Ovary (tissue), 9 donors: ENCODE data around the gene PARS2. TPM values are rescaled to one million over a fixed set of nuclear protein-coding genes. Genes with fewer than 3 reads are reported as not detected.

Experiments
- DNase-seq, 5 donors: peaks; one replicate each; pipeline ENCODE4 v3.0.0-alpha.2; 2019 to 2020
- H3K27ac ChIP-seq, 2 donors: fragments of 200-600 bp; one replicate each; pipeline versions ENCODE4 v1.5.1 to v1.8.0; 2019 to 2022
- H3K27me3 ChIP-seq: fragments of 200-600 bp; one replicate; pipeline ENCODE4 v1.8.0; 2022
- H3K36me3 ChIP-seq: fragments of 200-600 bp; sonication (generic); one replicate; pipeline ENCODE4 v1.5.1; 2019
- H3K4me1 ChIP-seq: one replicate; pipeline ENCODE4 v1.8.1; 2013; ENCODE audit warnings: mild to moderate bottlenecking, moderate library complexity; ENCODE audit not compliant: insufficient read depth
- H3K4me3 ChIP-seq: fragments of 200-600 bp; sonication (generic); one replicate; pipeline ENCODE4 v1.5.1; 2017
- H3K9me3 ChIP-seq, 2 donors: fragments of 200-600 bp in 1 of 2; sonication (generic) in 1 of 2; one replicate each; pipeline versions ENCODE4 v1.5.1 to v1.8.1; 2013 to 2019; ENCODE audit warnings: mild to moderate bottlenecking in 1 of 2, moderate library complexity in 1 of 2
- EP300 ChIP-seq: sonication (generic); formaldehyde crosslinking; IDR thresholded peaks from one replicate; pipeline ENCODE4 v1.6.1; 2017; ENCODE audit warnings: antibody characterized with exemption
- POLR2A ChIP-seq: fragments of 450-650 bp; IDR thresholded peaks from one replicate; pipeline ENCODE4 v1.6.1; 2017; ENCODE audit warnings: antibody characterized with exemption, mild to moderate bottlenecking, moderate library complexity
- WGBS, 3 donors: extraction: QIAGEN DNeasy Blood & Tissue Kit in 1 of 3; methylation state at CpG; one replicate each; pipeline versions ENCODE4 v1.1.5 to v1.1.7; 2013 to 2017; 5-methylcytosine and 5-hydroxymethylcytosine counted together
- intact Hi-C, 4 donors: fragments of 100-400 bp; cut with DNase I; formaldehyde crosslinking; loops; one replicate each; pipeline versions ENCODE4 v1.11.0 to v1.15.1; 2022 to 2023
- polyA plus RNA-seq, 2 donors: library from polyadenylated mRNA; stranded (reverse); fragments of 200-250 nt in 1 of 2; fragments of 350-450 nt in 1 of 2; fragmentation: Illumina TruSeq in 1 of 2; extraction: RNeasy Lipid Tissue Mini Kit (QIAGEN cat#74804) in 1 of 2; gene quantifications; one replicate each; pipeline ENCODE4 v1.2.3, GENCODE V29; 2013 to 2014
- total RNA-seq, 7 donors: library from RNA; depleted of rRNA in 2 of 7; stranded (reverse); fragments of >200 nt in 2 of 7; fragmentation: NEBNext Ultra II Directional in 3 of 7; extraction: Animal tissue kit (Norgen Biotek cat#: 25700) in 3 of 7; gene quantifications; one replicate each; pipeline versions ENCODE4 v1.1.0 to v1.2.4, GENCODE V29; 2016 to 2023
- TF ChIP-seq, protein P1 (sequence below), 3 donors: fragments of 450-650 bp in 2 of 3; fragments of 200-600 bp in 1 of 3; IDR thresholded peaks; one replicate each; pipeline versions ENCODE4 v1.5.1 to v1.8.0; 2016 to 2022; ENCODE audit warnings: antibody characterized with exemption in 3 of 3, mild to moderate bottlenecking in 1 of 3
- donor health status: DM: no; HTN: no; CAD: no; lungs with moderate emphysema.
- donor health status: DM: no; HTN: no; CAD: no.
- donor health status: Bipolar disorder and iron deficiency.
- donor health status: DM: yes; HTN: yes; CAD: no.
- donor health status: DM: no; HTN: no; CAD: no.
- donor health status: DM: yes; HTN: yes; CAD: no.

Gene PARS2
- total and polyA plus RNA-seq, 9 donors, result 3.2 to 9.6 (median 6.4) TPM

DNA sequence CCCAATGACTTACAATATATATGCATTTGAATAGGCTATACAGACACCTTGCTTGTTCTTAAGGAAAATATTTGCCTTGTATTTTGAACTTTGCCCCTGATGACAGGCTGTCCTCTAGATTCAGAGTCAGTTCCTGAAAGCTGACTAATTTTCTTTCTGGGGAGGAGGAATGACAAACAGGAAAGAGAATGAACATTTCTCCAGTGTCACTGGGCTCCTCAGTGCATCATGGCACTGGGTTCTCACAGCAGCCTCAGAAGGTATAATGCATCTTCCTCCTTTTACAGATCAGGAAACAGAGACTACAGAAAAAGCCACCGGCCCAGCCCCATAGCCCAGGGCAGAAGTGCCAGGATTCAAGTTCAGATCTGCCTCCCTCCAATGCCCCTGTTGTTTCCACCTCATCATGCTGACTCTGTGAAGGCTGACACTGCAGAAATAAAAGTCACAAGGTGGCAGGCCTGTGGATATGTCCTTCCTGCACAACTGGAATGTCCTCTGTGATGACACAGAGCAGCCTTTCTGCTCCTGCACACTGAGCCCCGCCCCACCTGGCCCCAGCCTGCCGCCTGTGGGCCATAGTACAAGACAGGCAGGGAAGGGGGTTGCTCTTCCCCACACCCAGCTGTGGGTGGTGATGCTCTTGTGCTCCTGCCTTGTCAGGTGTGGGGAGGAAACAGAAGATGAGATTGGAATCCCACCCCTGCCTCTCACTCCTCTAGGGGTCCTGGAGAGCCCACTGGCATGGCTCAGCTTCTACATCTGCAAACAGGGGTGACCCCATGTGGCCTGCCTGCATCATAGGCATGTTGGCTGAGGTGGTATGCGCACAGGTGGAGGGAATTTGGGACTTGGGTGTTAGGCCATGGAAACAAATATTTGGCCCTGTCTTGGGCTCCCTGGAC lies 30.4 kb upstream of the PARS2 start:
- H3K27ac ChIP-seq, result no peak overlapping the region
- TF ChIP-seq EP300 (no peak), POLR2A (no peak)
- TF ChIP-seq, protein P1, sequence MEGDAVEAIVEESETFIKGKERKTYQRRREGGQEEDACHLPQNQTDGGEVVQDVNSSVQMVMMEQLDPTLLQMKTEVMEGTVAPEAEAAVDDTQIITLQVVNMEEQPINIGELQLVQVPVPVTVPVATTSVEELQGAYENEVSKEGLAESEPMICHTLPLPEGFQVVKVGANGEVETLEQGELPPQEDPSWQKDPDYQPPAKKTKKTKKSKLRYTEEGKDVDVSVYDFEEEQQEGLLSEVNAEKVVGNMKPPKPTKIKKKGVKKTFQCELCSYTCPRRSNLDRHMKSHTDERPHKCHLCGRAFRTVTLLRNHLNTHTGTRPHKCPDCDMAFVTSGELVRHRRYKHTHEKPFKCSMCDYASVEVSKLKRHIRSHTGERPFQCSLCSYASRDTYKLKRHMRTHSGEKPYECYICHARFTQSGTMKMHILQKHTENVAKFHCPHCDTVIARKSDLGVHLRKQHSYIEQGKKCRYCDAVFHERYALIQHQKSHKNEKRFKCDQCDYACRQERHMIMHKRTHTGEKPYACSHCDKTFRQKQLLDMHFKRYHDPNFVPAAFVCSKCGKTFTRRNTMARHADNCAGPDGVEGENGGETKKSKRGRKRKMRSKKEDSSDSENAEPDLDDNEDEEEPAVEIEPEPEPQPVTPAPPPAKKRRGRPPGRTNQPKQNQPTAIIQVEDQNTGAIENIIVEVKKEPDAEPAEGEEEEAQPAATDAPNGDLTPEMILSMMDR (IDR thresholded peaks at IDR 0.05), result no peak
- H3K27me3 ChIP-seq, result no peaks in the 10 kb centered on the region
- intact Hi-C loops, result no loop called here
- H3K4me3 ChIP-seq, result no peak overlapping the region
- DNase-seq, result no peak
- H3K9me3 ChIP-seq, result no peaks in the 10 kb centered on the region
- no peaks in the 10 kb centered on the region for H3K36me3 ChIP-seq
- WGBS, 3 donors, result 67 to 88% (median 76%) methylated on average over 4 of the region's 4 CpGs
- H3K4me1 ChIP-seq, result no peaks in the 10 kb centered on the region

DNA sequence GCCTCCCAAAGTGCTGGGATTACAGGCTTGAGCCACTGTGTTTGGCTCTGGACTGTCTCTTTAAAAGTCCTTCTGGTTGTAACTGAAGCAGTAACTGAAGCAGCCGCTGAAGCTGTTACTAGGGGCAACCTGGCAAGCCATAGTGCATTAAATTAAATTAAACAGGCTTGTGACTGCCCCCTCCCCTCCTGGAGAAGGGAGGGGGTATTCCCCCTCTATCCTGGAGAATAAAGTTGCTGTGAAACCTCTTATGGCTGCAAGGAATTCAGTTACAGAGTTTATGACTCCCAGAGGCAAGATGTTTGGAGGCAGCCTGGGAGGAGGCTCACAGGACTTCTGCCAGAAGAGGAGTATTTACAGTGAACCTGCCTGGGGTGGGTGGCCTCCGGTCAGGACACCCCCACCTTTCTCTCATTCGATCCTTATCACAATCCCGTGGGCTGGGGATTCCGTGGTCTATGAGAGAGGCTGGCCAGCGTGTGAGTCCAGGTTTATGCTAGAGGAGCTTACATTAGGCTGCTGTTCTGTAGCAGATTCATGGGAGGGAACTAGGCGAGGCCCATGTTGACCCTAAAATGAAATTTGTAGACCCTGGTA lies 28.5 kb upstream of the PARS2 start:
- 26 to 36% (median 29%) methylated on average over 7 of the region's 7 CpGs for WGBS, 3 donors
- no peaks in the 10 kb centered on the region for H3K4me1 ChIP-seq
- H3K9me3 ChIP-seq, result no peaks in the 10 kb centered on the region
- TF ChIP-seq POLR2A (no peak), EP300 (no peak)
- TF ChIP-seq, protein P1 (IDR thresholded peaks at IDR 0.05), result no peak
- no peak overlapping the region for H3K27ac ChIP-seq
- no peaks in the 10 kb centered on the region for H3K27me3 ChIP-seq
- no peak for DNase-seq
- intact Hi-C loops, result no loop called here
- H3K4me3 ChIP-seq, result no peak overlapping the region
- H3K36me3 ChIP-seq, result no peaks in the 10 kb centered on the region

DNA sequence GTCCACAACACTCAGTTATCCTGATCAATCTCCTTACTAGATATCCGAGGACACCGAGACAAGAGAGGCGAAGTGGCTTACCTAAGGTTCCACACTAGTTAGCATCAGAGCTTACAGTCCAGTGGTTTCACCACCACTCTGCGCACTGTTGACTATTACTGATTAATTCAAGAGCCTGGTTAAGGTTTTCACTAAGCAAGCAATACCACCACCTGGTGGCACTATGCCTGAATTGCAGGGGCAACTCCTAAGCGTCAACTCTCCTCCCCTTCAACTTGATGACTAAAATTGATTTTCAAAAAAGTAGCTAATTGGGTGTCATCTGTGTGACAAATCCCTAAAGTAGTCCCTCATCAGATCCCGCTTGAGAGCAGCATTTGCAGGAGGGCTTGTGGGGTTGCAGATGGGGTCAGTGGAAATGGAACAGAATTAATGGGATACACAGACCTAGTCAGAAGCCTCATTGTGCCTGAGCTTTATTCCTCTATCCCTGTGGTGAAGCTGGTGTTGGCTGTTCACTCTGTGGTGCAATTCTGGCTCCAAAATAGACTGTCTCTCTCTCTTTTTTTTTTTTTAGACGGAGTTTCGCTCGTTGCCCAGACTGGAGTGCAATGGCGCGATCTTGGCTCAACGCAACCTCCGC lies 27.7 kb upstream of the PARS2 start:
- intact Hi-C loops, result no loop called here
- WGBS, 3 donors, result 85 to 89% (median 87%) methylated on average over 13 of the region's 13 CpGs
- no peak overlapping the region for H3K4me3 ChIP-seq

DNA sequence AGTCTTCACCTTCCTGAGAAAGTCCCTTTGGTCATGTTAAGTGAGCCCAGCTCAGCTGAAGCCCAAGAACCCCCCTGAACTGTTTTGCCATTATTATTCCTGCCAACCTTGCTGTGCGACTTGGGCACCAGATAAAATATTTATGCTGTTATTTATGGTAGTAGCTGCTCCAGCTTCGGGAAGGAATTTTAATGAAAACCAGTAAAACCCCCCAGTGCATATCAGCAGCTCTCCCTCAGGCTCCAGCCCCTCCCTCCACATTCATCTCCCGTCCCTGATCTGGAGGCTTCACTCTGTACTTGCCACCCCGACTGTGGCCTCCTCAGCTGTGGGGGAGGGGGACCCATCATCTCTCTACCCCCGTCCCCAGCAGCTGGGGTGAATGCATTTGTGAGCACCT lies 24.1 kb upstream of the PARS2 start:
- intact Hi-C loops, result no loop called here
- H3K4me3 ChIP-seq, result no peak overlapping the region
- no peaks in the 10 kb centered on the region for H3K9me3 ChIP-seq
- WGBS, 3 donors, result 25 to 32% (median 26%) methylated on average over 5 of the region's 5 CpGs
- H3K36me3 ChIP-seq, result no peaks in the 10 kb centered on the region
- H3K27me3 ChIP-seq, result no peaks in the 10 kb centered on the region
- no peak overlapping the region for H3K27ac ChIP-seq
- no peaks in the 10 kb centered on the region for H3K4me1 ChIP-seq
- DNase-seq, result no peak
- TF ChIP-seq, protein P1 (IDR thresholded peaks at IDR 0.05), result no peak
- TF ChIP-seq EP300 (no peak), POLR2A (no peak)

More for the DNA sequence above, 27.7 kb upstream of the PARS2 start:
- no peaks in the 10 kb centered on the region for H3K27me3 ChIP-seq
- DNase-seq, result no peak
- TF ChIP-seq, protein P1 (IDR thresholded peaks at IDR 0.05), result no peak
- TF ChIP-seq POLR2A (no peak), EP300 (no peak)
- H3K9me3 ChIP-seq, result no peaks in the 10 kb centered on the region
- no peaks in the 10 kb centered on the region for H3K4me1 ChIP-seq
- no peak overlapping the region for H3K27ac ChIP-seq
- no peaks in the 10 kb centered on the region for H3K36me3 ChIP-seq
